GM18873 (cell line): Measurements from ENCODE around the gene CDH22.

Source experiments
- ATAC-seq: cut with Tn5 transposase; IDR thresholded peaks from one replicate; pipeline ENCODE4 v1.9.1; 2021; ENCODE audit warnings: mild to moderate bottlenecking, moderate library complexity, moderate number of reproducible peaks; ENCODE audit not compliant: unreplicated experiment, low FRiP score

CDH22 gene

GRCh38 chr20:46157076-46157592 is 151.2 kb downstream of the CDH22 start:
- no peak for ATAC-seq

GRCh38 chr20:46156065-46156464 is 152.2 kb downstream of the CDH22 start:
- ATAC-seq: no peak

DNA sequence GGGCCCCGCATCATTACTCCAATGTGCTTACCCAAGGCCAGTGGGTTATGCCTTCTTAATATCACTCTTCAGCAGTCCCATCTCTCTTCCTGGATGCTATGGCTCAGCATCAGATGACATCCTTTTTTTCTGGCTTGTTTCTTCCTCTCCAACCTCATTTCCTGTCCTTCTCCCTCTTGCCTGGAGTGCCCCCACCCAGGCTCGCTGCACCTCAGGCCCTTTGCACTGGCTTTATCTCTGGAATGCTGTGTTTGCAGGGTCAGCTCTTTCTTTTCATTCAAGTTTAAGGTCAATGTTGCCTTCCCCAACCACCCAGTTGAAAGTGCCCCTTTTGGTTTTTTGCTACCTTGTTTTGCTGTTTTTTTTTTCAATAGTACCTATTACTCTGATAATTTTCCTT is 153.5 kb downstream of the CDH22 start:
- ATAC-seq: no peak

- no peak for ATAC-seq
Measured at GRCh38 chr20:46154305-46154704, 154.0 kb downstream of the CDH22 start.

- ATAC-seq: no peak
Measured at GRCh38 chr20:46152824-46153586, 155.3 kb downstream of the CDH22 start.

DNA sequence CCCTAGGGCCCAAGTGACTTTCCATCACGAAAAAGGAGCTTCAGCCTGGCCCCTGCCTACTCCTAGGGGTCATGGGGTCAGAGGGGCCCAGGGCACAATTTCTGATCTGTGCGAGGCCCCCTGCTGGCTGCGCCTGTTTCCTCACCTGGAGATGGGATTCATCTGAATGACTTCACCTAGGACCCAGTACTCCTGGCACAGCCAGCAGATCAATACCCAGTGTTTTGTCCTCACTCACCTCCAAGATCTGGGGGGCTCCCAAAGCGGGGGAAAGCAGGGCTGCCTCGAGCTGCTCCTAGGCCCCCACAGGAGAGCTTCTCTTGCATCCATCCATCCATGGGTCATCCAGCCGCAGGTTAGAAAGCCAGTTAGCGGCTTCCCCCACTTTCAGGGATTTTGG is 156.4 kb downstream of the CDH22 start:
- no peak for ATAC-seq

GRCh38 chr20:46150943-46151342 is 157.4 kb downstream of the CDH22 start:
- ATAC-seq: no peak

DNA sequence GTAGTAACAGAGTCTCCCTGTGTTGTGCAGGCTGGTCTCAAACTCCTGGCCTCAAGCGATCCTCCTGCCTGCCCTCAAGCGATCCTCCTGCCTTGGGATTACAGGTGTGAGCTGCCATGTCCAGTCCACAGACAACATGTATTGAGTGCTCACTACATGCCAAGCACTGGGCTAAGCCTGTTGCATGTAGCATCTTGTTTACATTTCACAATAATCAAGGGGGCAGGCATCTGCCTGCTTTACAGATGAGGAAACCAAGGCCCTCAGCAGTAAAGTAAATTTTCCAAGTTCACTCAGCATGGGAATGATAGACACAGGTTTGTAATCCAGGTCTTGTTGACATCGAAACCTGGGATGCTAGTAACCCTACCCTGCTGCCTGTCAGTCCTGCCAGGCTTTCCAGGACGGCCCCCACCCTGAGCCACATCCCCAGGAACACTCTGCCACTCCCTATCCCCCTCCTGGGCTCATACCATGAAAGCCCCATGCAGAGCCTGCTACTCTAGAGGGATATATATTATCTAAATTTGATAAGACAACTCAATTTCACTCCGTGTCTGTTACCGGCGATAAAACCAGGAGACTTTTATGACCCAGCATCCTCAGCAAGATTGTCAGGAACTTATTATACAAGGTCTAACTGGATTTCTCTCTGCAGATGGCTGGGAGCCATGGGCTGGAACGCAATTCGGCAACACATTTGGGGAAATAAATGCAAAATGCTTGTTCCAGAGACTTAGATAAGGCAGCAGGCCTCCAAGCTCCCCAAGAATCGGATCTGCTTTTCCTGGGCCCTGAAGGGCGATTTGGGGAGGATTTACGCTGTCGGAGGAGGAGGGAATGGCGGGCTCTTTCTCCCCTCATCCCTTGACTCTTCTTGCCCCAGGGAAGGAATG is 159.7 kb downstream of the CDH22 start:
- ATAC-seq: no peak

DNA sequence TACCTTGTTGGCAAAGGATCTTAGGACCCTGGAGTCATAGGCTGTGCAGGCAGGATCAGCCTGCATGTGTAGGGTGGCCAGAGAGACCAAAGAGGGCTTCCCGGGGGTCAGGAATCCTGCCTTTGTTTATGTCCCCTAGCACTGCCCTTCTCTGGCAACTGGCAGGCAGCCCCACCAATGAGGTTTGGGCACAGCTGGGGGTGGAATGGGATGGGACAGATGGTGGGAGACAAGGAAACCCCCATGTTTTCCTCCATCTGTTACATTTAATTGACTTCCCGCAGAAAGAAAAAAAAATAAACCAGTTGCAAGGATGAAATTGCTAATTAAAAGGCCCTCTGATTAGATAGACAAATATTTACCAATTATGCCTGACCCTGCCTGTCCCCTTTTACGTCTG is 162.6 kb downstream of the CDH22 start:
- ATAC-seq: no peak

- ATAC-seq: no peak
Measured at GRCh38 chr20:46144432-46145025, 163.8 kb downstream of the CDH22 start.

GRCh38 chr20:46142124-46142523 is 166.2 kb downstream of the CDH22 start:
- ATAC-seq: no peak

DNA sequence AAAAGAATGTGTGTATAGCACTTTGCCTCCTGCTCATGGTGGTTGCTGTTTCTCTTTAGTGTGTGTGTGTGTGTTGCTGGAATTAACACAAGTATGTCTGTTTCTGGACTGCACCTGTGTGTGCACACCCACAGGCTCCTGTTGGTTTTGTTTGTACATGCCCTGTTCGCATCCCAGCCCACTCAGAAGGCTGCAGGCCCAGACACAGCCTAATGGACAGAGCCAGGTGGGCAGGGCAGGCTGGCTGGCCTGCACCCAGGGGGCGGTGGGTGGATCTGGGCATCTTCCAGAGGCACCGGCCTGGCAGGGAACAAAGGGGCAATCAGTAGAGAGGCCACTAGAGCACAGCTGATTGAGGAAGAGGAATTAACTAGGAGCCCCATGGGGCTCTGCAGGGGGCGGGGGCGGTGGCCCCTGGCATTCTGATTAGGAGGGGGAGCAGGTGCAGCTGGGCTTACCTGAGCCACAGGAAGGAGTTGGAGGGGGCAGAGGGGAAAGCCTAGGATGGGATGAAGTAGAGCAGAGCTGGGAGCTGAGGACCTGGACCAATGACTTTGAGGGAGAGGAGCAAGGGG is 168.3 kb downstream of the CDH22 start:
- no peak for ATAC-seq

GRCh38 chr20:46139266-46139889 is 168.9 kb downstream of the CDH22 start:
- ATAC-seq: no peak

DNA sequence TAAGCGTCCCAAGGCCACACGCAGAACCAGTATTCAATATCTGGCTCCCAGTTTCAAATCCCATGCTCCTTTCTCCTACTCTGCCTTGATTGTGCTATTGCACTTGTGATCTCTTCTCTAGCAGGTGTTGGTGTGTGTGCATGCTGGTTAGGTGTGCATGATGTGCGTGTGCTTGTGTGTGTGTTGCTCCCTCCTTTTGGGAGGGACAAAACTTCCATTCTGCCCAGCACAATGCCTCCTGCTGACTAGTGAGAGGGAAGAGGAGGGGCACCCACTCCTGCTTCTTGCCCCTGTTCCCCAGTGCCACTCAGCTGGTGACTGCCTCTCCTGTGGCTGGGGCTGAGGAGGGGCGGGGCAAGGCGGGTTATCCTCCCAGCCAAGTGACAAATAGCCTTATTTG is 170.5 kb downstream of the CDH22 start:
- no peak for ATAC-seq

DNA sequence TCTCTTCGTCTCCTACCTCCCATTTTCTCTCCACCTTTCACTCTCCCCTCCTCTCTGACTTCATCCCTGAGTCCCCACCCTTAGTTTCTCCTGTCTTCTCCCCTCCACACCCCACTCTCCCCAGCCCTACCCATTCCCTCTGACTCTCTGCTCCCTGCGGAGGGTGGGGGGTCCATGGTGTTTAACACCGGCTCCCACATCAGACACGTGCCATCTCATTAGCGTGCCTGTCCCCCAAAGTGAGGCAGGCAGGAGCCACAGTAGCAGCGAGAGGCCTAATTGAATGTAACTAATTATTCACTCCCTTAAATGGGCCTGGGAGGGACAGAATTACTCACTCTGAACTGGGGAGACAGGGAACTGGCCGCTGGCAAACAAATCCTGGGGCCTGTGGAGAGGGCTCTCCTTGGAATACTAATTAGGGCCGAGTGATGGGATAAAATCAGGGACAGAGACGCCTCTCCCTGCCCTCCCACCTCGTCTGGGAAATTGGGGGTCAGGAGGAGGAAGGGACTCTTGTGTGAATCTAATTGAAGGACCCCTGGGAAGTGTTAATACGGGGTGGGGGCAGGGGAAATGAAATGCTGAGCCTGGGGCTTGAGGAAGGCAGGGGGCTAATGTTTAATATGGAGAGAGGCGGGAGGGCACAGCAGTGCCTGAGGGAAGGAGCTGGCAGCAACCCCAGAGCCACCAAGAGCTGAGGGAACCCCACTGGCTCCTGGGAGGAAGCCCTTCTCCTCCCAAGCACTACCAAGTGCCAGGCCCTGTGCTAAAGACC is 172.3 kb downstream of the CDH22 start:
- no peak for ATAC-seq

- no peak for ATAC-seq
Measured at GRCh38 chr20:46134716-46135115, 173.6 kb downstream of the CDH22 start.

DNA sequence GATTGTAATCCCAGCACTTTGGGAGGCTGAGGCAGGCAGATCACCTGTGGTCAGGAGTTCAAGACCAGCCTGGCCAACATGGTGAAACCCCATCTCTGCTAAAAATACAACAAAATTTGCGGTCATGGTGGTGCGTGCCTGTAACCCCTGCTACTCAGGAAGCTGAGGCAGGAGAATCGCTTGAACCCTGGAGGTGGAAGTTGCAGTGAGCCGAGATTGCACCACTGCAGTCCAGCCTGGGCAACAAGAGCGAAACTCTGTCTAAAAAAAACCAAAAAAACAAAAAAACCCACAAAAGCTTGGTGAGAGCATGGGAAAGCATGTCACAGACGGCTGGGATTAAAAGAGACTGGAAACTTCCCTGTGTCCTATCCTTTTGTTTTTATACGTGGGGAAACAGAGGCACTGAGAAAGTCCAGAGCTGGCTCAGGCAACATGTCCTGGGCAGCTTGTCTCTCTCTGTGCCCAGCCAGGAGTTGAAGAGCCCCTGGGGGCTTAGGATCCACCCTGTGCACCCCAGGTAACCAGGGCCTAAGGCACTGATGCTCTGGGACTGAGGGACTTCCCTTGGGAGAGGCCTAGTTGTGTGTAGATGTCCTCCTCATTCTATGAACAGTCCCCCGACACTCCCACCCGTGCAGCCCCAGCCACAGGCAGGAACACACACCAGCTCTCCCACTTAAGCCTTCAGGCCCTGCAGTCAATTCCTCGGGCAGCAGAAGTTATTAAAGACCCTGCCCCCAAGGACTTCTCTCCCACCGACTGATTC is 174.2 kb downstream of the CDH22 start:
- ATAC-seq: no peak

- no peak for ATAC-seq
Measured at GRCh38 chr20:46132705-46133120, 175.6 kb downstream of the CDH22 start.

- no peak for ATAC-seq
Measured at GRCh38 chr20:46131396-46131795, 176.9 kb downstream of the CDH22 start.
